MCF 10A (cell line): ENCODE results near the gene GFOD1. TPM values are rescaled to one million over a fixed set of nuclear protein-coding genes. Genes with fewer than 3 reads are reported as not detected.

ENCODE experiments used
- BruUV-seq: library from RNA; stranded (reverse); fragments of 400-500 nt; replicated peaks from 2 replicates; lab custom pipeline; 2021; lab: Mats Ljungman, UMichigan
- CTCF ChIA-PET: fragments of 300-600 bp; sonication (Branson Sonifier 250); formaldehyde crosslinking; extraction: SDS; loops from one replicate; lab custom pipeline; 2021; ENCODE audit warnings: antibody characterized with exemption, inconsistent platforms; lab: Yijun Ruan, JAX
- POLR2A ChIA-PET: fragments of 300-600, 350-650 bp; sonication (Branson Sonifier 250); formaldehyde crosslinking; extraction: SDS; loops from one replicate; lab custom pipeline; 2020; ENCODE audit warnings: antibody characterized with exemption, inconsistent platforms; lab: Yijun Ruan, JAX
- DNase-seq: peaks from one replicate; pipeline ENCODE4 v3.0.0-alpha.2; 2018; ENCODE audit not compliant: unreplicated experiment
- H3K27ac Mint-ChIP-seq: one replicate; pipeline ENCODE4 v1.8.0; 2022; ENCODE audit warnings: mild to moderate bottlenecking, low read depth, mixed read lengths; ENCODE audit not compliant: unreplicated experiment
- H3K27me3 Mint-ChIP-seq: one replicate; pipeline ENCODE4 v1.8.0; 2022; ENCODE audit warnings: mixed read lengths; ENCODE audit not compliant: insufficient read depth, unreplicated experiment
- H3K36me3 Mint-ChIP-seq: one replicate; pipeline ENCODE4 v1.8.0; 2022; ENCODE audit warnings: mild to moderate bottlenecking, moderate library complexity, mixed read lengths; ENCODE audit not compliant: insufficient read depth, unreplicated experiment
- H3K4me1 Mint-ChIP-seq: one replicate; pipeline ENCODE4 v1.8.0; 2022; ENCODE audit warnings: mixed read lengths; ENCODE audit not compliant: insufficient read depth, unreplicated experiment
- H3K4me3 Mint-ChIP-seq: one replicate; pipeline ENCODE4 v1.8.0; 2022; ENCODE audit warnings: mild to moderate bottlenecking, moderate library complexity, mixed read lengths; ENCODE audit not compliant: unreplicated experiment
- H3K9me3 Mint-ChIP-seq: one replicate; pipeline ENCODE4 v1.8.0; 2022; ENCODE audit warnings: mixed read lengths; ENCODE audit not compliant: unreplicated experiment
- intact Hi-C: fragments of 100-400 bp; cut with micrococcal nuclease; formaldehyde crosslinking; loops from 2 replicates; pipeline ENCODE4 v1.14.1; 2022
- total RNA-seq: library from RNA; stranded (reverse); gene quantifications from 2 replicates; pipeline ENCODE4 v1.2.3, GENCODE V29; 2022
- TF ChIP-seq, protein P1 (sequence below): fragments of 200-600 bp; IDR thresholded peaks from one replicate; pipeline ENCODE4 v1.8.0; 2022; ENCODE audit warnings: antibody characterized with exemption, mild to moderate bottlenecking; ENCODE audit not compliant: unreplicated experiment

Gene GFOD1
- total RNA-seq, 1 experiment from 2014 or later, result 9.5 TPM

- Mint-ChIP-seq H3K9me3 (no peaks in the 10 kb centered on the region), H3K4me1 (peaks cover 24% of the 10 kb centered on the region), H3K27me3 (no peaks in the 10 kb centered on the region), H3K4me3 (no peak overlapping the region), H3K36me3 (no peaks in the 10 kb centered on the region), H3K27ac (peak overlapping the region; percentile 57)
- TF ChIP-seq, protein P1, sequence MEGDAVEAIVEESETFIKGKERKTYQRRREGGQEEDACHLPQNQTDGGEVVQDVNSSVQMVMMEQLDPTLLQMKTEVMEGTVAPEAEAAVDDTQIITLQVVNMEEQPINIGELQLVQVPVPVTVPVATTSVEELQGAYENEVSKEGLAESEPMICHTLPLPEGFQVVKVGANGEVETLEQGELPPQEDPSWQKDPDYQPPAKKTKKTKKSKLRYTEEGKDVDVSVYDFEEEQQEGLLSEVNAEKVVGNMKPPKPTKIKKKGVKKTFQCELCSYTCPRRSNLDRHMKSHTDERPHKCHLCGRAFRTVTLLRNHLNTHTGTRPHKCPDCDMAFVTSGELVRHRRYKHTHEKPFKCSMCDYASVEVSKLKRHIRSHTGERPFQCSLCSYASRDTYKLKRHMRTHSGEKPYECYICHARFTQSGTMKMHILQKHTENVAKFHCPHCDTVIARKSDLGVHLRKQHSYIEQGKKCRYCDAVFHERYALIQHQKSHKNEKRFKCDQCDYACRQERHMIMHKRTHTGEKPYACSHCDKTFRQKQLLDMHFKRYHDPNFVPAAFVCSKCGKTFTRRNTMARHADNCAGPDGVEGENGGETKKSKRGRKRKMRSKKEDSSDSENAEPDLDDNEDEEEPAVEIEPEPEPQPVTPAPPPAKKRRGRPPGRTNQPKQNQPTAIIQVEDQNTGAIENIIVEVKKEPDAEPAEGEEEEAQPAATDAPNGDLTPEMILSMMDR, result no peak
- BruUV-seq, result no TSS peak
- intact Hi-C loops, result no loop called here
- ChIA-PET CTCF (interaction anchor here (0.7 to 0.9 kb wide), 3 partner anchors 27 to 83 kb away, joined by 3 read pairs; no protein-coding TSS in a partner anchor), POLR2A (interaction anchor here (1.1 to 2.2 kb wide), 2 partner anchors 18 to 148 kb away, joined by 3 to 5 read pairs; partner anchors contain the start of gene SIRT5)
- peak; percentile 37 for DNase-seq
Observed at GRCh38 chr6:13425943-13426931, 61.2 kb downstream of the GFOD1 start.

DNA sequence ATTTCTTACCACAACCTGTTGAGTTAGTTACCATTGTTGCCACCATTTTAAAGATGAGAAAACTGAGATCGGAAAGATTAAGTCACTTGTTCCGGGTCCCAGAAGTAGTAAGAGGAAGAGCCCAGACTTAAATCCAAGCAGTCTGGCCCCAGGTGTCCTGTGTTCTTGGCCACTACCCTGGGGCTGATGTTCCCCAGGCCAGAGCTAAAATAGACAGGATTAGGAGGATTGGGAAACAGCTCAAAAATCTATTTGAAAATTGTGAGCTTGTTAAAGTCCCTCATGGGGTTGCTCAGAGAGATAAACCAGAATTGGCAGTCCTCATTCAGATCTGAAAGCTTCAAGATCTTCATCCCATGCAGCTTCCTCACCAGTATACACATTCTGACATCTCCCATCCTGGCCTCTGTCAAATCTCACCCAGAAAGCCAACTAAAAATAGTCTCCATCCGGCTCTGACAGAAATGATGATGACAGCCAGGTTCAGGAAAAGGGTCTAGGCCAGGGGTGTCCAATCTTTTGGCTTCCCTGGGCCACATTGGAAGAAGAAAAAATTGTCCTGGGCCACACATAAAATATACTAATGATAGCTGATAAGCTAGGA is 62.0 kb downstream of the GFOD1 start:
- peak overlapping the region; percentile 57 for H3K27ac Mint-ChIP-seq
- TF ChIP-seq, protein P1, result no peak
- intact Hi-C loops, result no loop called here

DNA sequence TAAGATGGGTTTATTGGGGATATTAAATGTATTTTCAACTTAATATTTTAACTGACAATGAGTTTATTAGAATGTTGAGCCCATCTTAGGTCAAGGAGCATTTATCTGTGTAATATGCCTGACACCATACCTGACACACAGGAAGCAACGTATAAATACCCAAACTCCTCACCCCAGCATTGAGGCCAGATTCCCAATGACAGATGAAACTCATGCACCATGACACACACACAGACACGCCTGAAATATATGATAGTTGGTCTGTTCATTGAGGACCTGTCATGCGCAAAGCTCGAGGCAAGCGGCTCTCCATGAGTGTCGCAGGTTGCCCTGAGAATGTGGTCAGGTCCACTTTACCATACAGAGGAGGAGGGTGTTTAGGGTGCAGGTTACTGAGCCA is 64.1 kb downstream of the GFOD1 start:
- Mint-ChIP-seq H3K9me3 (no peaks in the 10 kb centered on the region), H3K4me1 (peaks cover 19% of the 10 kb centered on the region), H3K27ac (no peak overlapping the region), H3K4me3 (no peak overlapping the region), H3K36me3 (no peaks in the 10 kb centered on the region), H3K27me3 (no peaks in the 10 kb centered on the region)
- no peak for DNase-seq
- ChIA-PET CTCF (no interaction called here), POLR2A (interaction anchor here (0.9 kb wide), 1 partner anchor 62 kb away, joined by 3 read pairs; no protein-coding TSS in a partner anchor)
- no TSS peak for BruUV-seq
- TF ChIP-seq, protein P1, result no peak
- intact Hi-C loops, result no loop called here

More for the DNA sequence above, 62.0 kb downstream of the GFOD1 start:
- no TSS peak for BruUV-seq
- no peaks in the 10 kb centered on the region for H3K9me3 Mint-ChIP-seq
- CTCF ChIA-PET, result interaction anchor here (0.8 to 0.9 kb wide), 2 partner anchors 26 to 83 kb away, joined by 3 read pairs; no protein-coding TSS in a partner anchor
- H3K36me3 Mint-ChIP-seq, result no peaks in the 10 kb centered on the region
- H3K4me1 Mint-ChIP-seq, result peaks cover 24% of the 10 kb centered on the region
- no peak overlapping the region for H3K4me3 Mint-ChIP-seq
- H3K27me3 Mint-ChIP-seq, result no peaks in the 10 kb centered on the region
- DNase-seq, result no peak
- POLR2A ChIA-PET, result interaction anchor here (1.1 to 2.2 kb wide), 2 partner anchors 17 to 149 kb away, joined by 3 to 5 read pairs; partner anchors contain the start of gene SIRT5
